H4 (cell line): ENCODE data around the gene TUBB2B. TPM values are rescaled to one million over a fixed set of nuclear protein-coding genes. Genes with fewer than 3 reads are reported as not detected.
A peak's percentile ranks its signal among the peaks of the same experiment; 100 is the strongest.
"Not testable (repeated sequence)": the region's sequence is repeated elsewhere in the genome, so short reads cannot be mapped to it uniquely, and the experiment has no call there.

Source experiments
- DNase-seq: peaks from one replicate; pipeline ENCODE4 v3.0.0-alpha.2; 2015; ENCODE audit warnings: low spot score
- total RNA-seq: library from RNA; depleted of rRNA; stranded (reverse); fragments of >200 nt; shearing (Covaris generic); gene quantifications from 2 replicates; pipeline ENCODE4 v1.2.3, GENCODE V29; 2014

The TUBB2B gene
- total RNA-seq, 1 experiment from 2014 or later = 6.6 TPM

- DNase-seq = peak; percentile 71
These were observed 31.5 kb upstream of the TUBB2B start, which contains the start of gene PSMG4 for GRCh38 chr6:3258720-3259490. Gene PSMG4, plus strand, starts transcription at chr6:3258947. Its CDS starts 76 bp downstream, at chr6:3259023.

GRCh38 chr6:3258201-3258600 is 30.7 kb upstream of the TUBB2B start:
- no peak for DNase-seq

GRCh38 chr6:3253597-3253961 is 26.1 kb upstream of the TUBB2B start:
- no peak for DNase-seq

- no peak for DNase-seq
These were observed 25.6 kb upstream of the TUBB2B start for GRCh38 chr6:3252861-3253596.

GRCh38 chr6:3252369-3252768 is 24.9 kb upstream of the TUBB2B start:
- peak; percentile 40 for DNase-seq

- peak; percentile 75 for DNase-seq
These were observed 24.2 kb upstream of the TUBB2B start for GRCh38 chr6:3251462-3252314.

GRCh38 chr6:3250231-3250675 is 22.8 kb upstream of the TUBB2B start:
- DNase-seq = no peak

- no peak for DNase-seq
These were observed 22.4 kb upstream of the TUBB2B start for GRCh38 chr6:3249821-3250220.

- peak; percentile 64 for DNase-seq
These were observed 20.0 kb upstream of the TUBB2B start for GRCh38 chr6:3247255-3248146.

GRCh38 chr6:3245216-3245615 is 17.8 kb upstream of the TUBB2B start:
- no peak for DNase-seq

- DNase-seq = not testable (repeated sequence)
These were observed 17.3 kb upstream of the TUBB2B start for GRCh38 chr6:3244832-3245161.

GRCh38 chr6:3244003-3244831 is 16.8 kb upstream of the TUBB2B start:
- no peak for DNase-seq

- no peak for DNase-seq
These were observed 15.3 kb upstream of the TUBB2B start for GRCh38 chr6:3242768-3243167.

- DNase-seq = not testable (repeated sequence)
These were observed 14.3 kb upstream of the TUBB2B start for GRCh38 chr6:3241745-3242144.

- DNase-seq = no peak
These were observed 13.1 kb upstream of the TUBB2B start for GRCh38 chr6:3240595-3240994.

- DNase-seq = no peak
These were observed 11.8 kb upstream of the TUBB2B start for GRCh38 chr6:3239110-3239830.

GRCh38 chr6:3237761-3238662 is 10.6 kb upstream of the TUBB2B start:
- DNase-seq = no peak

- no peak for DNase-seq
These were observed 8.6 kb upstream of the TUBB2B start for GRCh38 chr6:3236005-3236404.

- no peak for DNase-seq
These were observed 8.0 kb upstream of the TUBB2B start for GRCh38 chr6:3235486-3235885.
